ENCODE results near the gene WDR17.
"Not testable (repeated sequence)": the region's sequence is repeated elsewhere in the genome, so short reads cannot be mapped to it uniquely, and the experiment has no call there.

Gene WDR17

GRCh38 chr4:176193938-176194337 lies 128.3 kb downstream of the WDR17 start:
- H3K4me3 Mint-ChIP-seq, result peak overlapping the region; percentile 75
- peaks cover 34% of the 10 kb centered on the region for H3K4me1 Mint-ChIP-seq (ENCODE audit: low read depth)
- peak overlapping the region; percentile 92 for H3K27ac Mint-ChIP-seq
- peaks cover 16% of the 10 kb centered on the region for H3K27me3 Mint-ChIP-seq
- H3K9me3 Mint-ChIP-seq (ENCODE audit: low read depth), result no peaks in the 10 kb centered on the region
- H3K36me3 Mint-ChIP-seq, result peaks cover 7% of the 10 kb centered on the region

DNA sequence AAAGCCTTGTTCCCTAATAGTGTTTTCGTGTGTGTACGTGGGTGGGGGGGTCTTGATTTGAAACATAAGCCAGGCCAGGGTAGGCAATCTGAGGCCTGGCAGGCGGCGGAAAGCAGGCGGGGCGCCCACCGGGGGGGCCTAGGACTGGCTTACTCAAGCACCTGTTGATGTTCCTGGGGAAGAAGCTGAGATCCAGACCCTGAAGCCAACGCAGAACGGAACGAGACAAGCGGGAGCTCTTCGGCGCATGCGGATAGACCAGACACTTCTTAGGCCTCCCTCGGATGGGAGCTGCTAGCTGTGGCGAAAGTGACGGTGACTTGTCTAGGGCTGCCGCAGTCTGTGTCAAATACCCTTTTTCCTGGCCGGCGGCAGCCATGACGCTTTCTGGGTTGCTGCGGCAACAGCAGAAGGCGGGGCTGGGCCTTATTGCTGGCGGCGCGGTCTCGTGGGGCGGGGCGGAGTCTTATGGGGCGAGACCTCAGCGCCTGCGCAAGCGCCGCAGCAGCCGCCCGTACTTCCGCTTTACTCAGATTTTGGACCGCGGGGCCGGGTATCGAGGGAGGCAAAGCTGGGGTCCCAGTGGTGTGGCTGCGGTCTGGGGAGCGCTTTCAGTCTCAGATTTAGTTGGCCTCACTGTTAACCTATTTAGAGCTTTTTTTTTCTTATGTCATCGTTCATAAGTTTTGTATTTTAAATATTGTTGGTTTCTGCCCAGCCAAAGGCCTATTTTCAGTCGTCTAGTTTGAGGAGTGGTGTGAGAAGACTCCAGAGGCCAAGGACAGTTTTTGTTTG lies 129.7 kb downstream of the WDR17 start, which contains the start of gene SPATA4:
Gene SPATA4, minus strand, starts transcription at position 402 of the 795 bp plus-strand sequence. Its CDS starts 23 bp downstream, at position 379.
- H3K36me3 Mint-ChIP-seq, result peaks cover 7% of the 10 kb centered on the region
- H3K4me1 Mint-ChIP-seq (ENCODE audit: low read depth), result peaks cover 33% of the 10 kb centered on the region
- peak within 1 kb of the TSS; percentile 92 for H3K27ac Mint-ChIP-seq
- H3K9me3 Mint-ChIP-seq (ENCODE audit: low read depth), result no peaks in the 10 kb centered on the region
- peaks cover 11% of the 10 kb centered on the region for H3K27me3 Mint-ChIP-seq
- peak within 1 kb of the TSS; percentile 86 for H3K4me3 Mint-ChIP-seq

DNA sequence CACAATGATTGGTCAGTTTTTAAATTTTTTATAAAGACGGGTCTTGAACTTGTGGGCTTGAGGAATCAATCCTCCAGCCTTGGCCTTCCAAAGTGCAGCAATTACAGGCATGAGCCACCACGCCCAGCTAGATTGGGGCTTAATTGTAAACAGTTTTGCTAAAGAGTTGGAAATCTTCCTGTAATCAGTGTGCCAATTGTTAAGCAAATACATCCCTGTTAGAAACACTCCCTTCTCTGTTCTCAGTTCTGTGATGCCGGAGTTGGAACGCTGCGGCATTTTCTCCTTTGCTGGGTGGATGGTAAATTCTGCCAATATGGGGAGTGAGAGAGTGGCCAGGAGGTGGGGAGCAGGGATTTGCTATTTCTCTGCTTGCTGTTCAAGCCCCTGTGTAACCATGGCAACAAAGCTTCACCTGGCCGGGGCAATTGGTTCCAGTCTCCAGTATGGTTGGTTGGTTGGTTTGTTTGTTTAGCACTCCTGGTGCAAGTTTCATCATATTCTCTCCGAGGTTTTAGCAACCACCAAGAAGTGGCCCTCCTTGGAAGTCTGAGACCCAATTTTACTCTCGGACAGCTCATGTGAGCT lies 132.8 kb downstream of the WDR17 start:
- Mint-ChIP-seq H3K4me1 (ENCODE audit: low read depth) (peaks cover 25% of the 10 kb centered on the region), H3K36me3 (peaks cover 7% of the 10 kb centered on the region), H3K27me3 (no peaks in the 10 kb centered on the region), H3K9me3 (ENCODE audit: low read depth) (no peaks in the 10 kb centered on the region), H3K27ac (no peak overlapping the region), H3K4me3 (no peak overlapping the region)

GRCh38 chr4:176205299-176205698 lies 139.7 kb downstream of the WDR17 start:
- Mint-ChIP-seq H3K9me3 (ENCODE audit: low read depth) (no peaks in the 10 kb centered on the region), H3K27me3 (peaks cover 17% of the 10 kb centered on the region), H3K36me3 (no peaks in the 10 kb centered on the region), H3K4me3 (no peak overlapping the region), H3K4me1 (ENCODE audit: low read depth) (no peaks in the 10 kb centered on the region), H3K27ac (no peak overlapping the region)

GRCh38 chr4:176207839-176208238 lies 142.2 kb downstream of the WDR17 start:
- Mint-ChIP-seq H3K27me3 (peaks cover 19% of the 10 kb centered on the region), H3K36me3 (no peaks in the 10 kb centered on the region), H3K4me3 (no peak overlapping the region), H3K9me3 (ENCODE audit: low read depth) (no peaks in the 10 kb centered on the region), H3K27ac (no peak overlapping the region), H3K4me1 (ENCODE audit: low read depth) (no peaks in the 10 kb centered on the region)

- no peak overlapping the region for H3K27ac Mint-ChIP-seq
- H3K9me3 Mint-ChIP-seq (ENCODE audit: low read depth), result no peaks in the 10 kb centered on the region
- no peaks in the 10 kb centered on the region for H3K36me3 Mint-ChIP-seq
- H3K27me3 Mint-ChIP-seq, result peaks cover 19% of the 10 kb centered on the region
- H3K4me1 Mint-ChIP-seq (ENCODE audit: low read depth), result no peaks in the 10 kb centered on the region
- no peak overlapping the region for H3K4me3 Mint-ChIP-seq
These were observed 143.9 kb downstream of the WDR17 start for GRCh38 chr4:176209535-176209934.

- no peak overlapping the region for H3K27ac Mint-ChIP-seq
- peaks cover 19% of the 10 kb centered on the region for H3K27me3 Mint-ChIP-seq
- H3K9me3 Mint-ChIP-seq (ENCODE audit: low read depth), result no peaks in the 10 kb centered on the region
- no peak overlapping the region for H3K4me3 Mint-ChIP-seq
- H3K4me1 Mint-ChIP-seq (ENCODE audit: low read depth), result no peaks in the 10 kb centered on the region
- no peaks in the 10 kb centered on the region for H3K36me3 Mint-ChIP-seq
These were observed 144.5 kb downstream of the WDR17 start for GRCh38 chr4:176210101-176210500.

DNA sequence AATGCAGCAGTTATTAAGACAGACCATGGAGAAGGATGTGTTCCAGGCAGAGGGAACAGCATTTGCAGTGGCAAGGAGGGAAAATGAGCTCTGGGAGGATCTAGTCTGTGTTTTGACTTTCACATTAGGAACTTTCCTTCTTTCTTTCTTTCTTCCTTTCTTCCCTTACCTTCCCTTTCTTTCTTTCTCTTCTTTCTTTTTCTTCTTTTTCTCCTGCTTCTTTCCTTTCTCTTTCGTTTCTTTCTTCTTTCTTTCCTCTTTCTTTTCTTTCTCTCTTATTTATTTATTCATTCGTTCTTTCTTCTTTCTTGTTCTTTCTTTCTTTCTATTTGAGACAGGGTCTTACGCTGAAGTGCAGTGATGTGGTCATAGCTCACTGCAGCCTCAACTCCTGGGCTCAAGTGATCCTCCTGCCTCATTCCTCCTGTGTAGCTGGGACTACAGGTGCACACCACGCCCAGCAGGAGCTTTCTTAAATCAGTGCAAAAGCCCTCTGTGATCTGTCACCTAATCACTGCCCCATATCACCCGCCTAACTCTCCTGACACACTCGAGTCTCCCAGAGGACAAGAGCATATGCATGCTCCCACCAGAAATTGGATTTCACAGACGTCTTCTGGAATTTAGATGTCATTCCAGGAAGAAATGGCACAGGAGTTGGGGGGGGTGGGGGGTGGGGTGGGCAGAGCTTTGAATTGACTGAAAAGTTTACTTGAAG lies 145.1 kb downstream of the WDR17 start:
- Mint-ChIP-seq H3K27ac (no peak overlapping the region), H3K27me3 (peaks cover 19% of the 10 kb centered on the region), H3K9me3 (ENCODE audit: low read depth) (no peaks in the 10 kb centered on the region)

GRCh38 chr4:176212351-176212750 lies 146.7 kb downstream of the WDR17 start:
- not testable (repeated sequence) for H3K27me3 Mint-ChIP-seq; H3K4me3 Mint-ChIP-seq; H3K36me3 Mint-ChIP-seq; H3K27ac Mint-ChIP-seq; H3K4me1 Mint-ChIP-seq (ENCODE audit: low read depth); H3K9me3 Mint-ChIP-seq (ENCODE audit: low read depth)

More for the DNA sequence above, 145.1 kb downstream of the WDR17 start:
- Mint-ChIP-seq H3K36me3 (no peaks in the 10 kb centered on the region), H3K4me1 (ENCODE audit: low read depth) (no peaks in the 10 kb centered on the region), H3K4me3 (no peak overlapping the region)

- Mint-ChIP-seq H3K27ac (no peak overlapping the region), H3K36me3 (no peaks in the 10 kb centered on the region), H3K4me3 (no peak overlapping the region), H3K9me3 (ENCODE audit: low read depth) (no peaks in the 10 kb centered on the region), H3K27me3 (no peaks in the 10 kb centered on the region), H3K4me1 (ENCODE audit: low read depth) (no peaks in the 10 kb centered on the region)
These were observed 151.9 kb downstream of the WDR17 start for GRCh38 chr4:176217510-176217909.

DNA sequence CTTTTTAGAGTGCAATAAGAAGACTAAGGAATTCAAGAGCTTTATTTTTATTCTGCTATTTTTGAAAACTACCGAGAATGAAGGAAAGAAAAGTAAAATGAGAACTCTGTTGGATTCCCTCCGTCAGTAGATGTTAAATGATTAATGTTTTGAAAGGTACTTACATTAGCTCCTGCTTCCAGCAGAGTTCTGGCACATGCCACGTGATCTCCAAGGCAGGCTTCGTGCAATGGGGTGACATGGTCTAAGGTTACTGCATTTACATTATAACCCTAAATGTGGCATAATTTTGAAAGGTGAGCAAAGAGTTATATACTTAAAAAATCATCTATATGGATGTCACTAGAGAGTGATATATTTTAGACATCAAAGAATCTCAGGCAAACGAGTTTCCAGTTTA lies 156.5 kb downstream of the WDR17 start:
- Mint-ChIP-seq H3K36me3 (no peaks in the 10 kb centered on the region), H3K4me3 (no peak overlapping the region), H3K9me3 (ENCODE audit: low read depth) (no peaks in the 10 kb centered on the region), H3K27me3 (peaks cover 2% of the 10 kb centered on the region), H3K4me1 (ENCODE audit: low read depth) (no peaks in the 10 kb centered on the region), H3K27ac (no peak overlapping the region)

DNA sequence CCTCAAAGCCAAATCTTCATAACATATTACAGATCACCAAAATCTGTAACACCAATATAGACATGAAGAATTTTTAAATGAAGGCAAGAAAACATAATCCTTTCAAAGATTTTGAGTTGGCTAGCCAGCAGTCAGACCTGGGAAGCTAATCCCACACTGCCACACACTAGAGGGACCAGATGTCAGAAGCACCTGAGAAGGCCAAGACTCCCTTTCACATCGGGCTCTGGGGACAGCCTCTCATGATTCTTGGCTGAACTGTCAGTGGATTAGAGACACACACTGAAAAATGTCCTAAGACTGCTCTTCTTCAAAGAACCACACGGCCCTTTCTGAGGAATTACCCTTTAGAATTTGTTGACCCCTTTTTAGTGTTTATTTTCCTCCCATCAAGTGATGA lies 157.9 kb downstream of the WDR17 start:
- H3K36me3 Mint-ChIP-seq, result no peaks in the 10 kb centered on the region
- peaks cover 2% of the 10 kb centered on the region for H3K27me3 Mint-ChIP-seq
- no peak overlapping the region for H3K27ac Mint-ChIP-seq
- no peaks in the 10 kb centered on the region for H3K4me1 Mint-ChIP-seq (ENCODE audit: low read depth)
- H3K9me3 Mint-ChIP-seq (ENCODE audit: low read depth), result no peaks in the 10 kb centered on the region
- H3K4me3 Mint-ChIP-seq, result no peak overlapping the region

DNA sequence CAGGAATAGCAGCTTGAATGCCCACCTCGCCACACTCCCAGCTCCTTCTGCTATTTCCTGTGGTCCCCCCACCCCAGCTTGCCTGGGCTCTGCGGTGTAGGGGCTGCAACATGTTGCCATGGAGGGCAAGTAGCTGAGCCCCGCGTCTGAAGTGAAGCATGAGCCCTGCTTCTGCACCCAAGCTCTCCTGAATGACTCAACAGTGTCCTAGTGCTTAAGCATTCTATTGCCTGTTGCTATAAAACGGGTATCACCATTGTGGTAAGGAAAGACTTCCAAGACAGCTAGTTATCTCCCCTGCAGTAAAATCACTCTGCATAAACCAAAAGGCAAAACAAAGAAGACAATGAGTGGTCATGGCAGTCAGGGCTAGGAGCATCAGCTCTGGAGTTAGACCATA lies 161.1 kb downstream of the WDR17 start:
- H3K4me3 Mint-ChIP-seq, result no peak overlapping the region
- H3K36me3 Mint-ChIP-seq, result no peaks in the 10 kb centered on the region
- no peaks in the 10 kb centered on the region for H3K4me1 Mint-ChIP-seq (ENCODE audit: low read depth)
- no peaks in the 10 kb centered on the region for H3K9me3 Mint-ChIP-seq (ENCODE audit: low read depth)
- H3K27ac Mint-ChIP-seq, result no peak overlapping the region
- H3K27me3 Mint-ChIP-seq, result peaks cover 2% of the 10 kb centered on the region

DNA sequence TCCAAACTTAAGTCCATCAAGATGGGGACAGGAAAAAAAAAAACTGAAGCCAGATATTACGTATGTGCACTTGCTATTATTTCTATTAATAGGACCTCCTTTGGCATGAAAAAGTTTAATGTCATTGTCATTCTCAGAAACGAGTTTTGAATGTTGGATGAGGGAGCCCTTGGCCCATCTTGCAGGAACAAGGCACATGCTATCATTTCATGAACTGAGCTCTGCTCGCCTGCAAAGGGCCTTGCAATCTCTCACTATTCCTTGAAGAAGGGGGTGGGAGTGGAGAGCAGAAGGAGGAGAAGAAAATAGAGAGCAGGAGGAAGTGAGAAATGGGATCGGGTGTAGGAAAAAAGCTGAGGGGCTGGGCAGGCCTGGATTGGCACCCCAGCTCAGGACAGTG lies 164.0 kb downstream of the WDR17 start:
- Mint-ChIP-seq H3K4me3 (no peak overlapping the region), H3K27me3 (peaks cover 5% of the 10 kb centered on the region), H3K27ac (no peak overlapping the region), H3K36me3 (no peaks in the 10 kb centered on the region), H3K4me1 (ENCODE audit: low read depth) (no peaks in the 10 kb centered on the region), H3K9me3 (ENCODE audit: low read depth) (no peaks in the 10 kb centered on the region)

Measured in activated naive CD8-positive, alpha-beta T cell (primary cell).